ENCODE measurements around the gene DOCK4. TPM values are rescaled to one million over a fixed set of nuclear protein-coding genes. Genes with fewer than 3 reads are reported as not detected.

DOCK4 gene
- total RNA-seq, 1 donor from 2014 or later: 100 TPM

- Histone ChIP-seq H3K4me3 (no peak overlapping the region), H3K4me1 (no peaks in the 10 kb centered on the region), H3K27ac (no peak overlapping the region), H3K27me3 (no peaks in the 10 kb centered on the region), H3K9me3 (no peaks in the 10 kb centered on the region), H3K36me3 (no peaks in the 10 kb centered on the region)
- ATAC-seq (no peak), DNase-seq (no peak)
- TF ChIP-seq CTCF (IDR thresholded peaks at IDR 0.05): no peak
- intact Hi-C loops (cut with DNase I): no loop called here
These were observed 27.9 kb upstream of the DOCK4 start for GRCh38 chr7:112234147-112234546.

- DNase-seq: no peak
- no peak overlapping the region for H3K27ac ChIP-seq
- H3K4me1 ChIP-seq: no peaks in the 10 kb centered on the region
- H3K9me3 ChIP-seq: no peaks in the 10 kb centered on the region
- no peaks in the 10 kb centered on the region for H3K36me3 ChIP-seq
- no peak for ATAC-seq
- intact Hi-C loops (cut with DNase I): no loop called here
- H3K27me3 ChIP-seq: no peaks in the 10 kb centered on the region
- no peak overlapping the region for H3K4me3 ChIP-seq
- TF ChIP-seq CTCF (IDR thresholded peaks at IDR 0.05): no peak
These were observed 27.0 kb upstream of the DOCK4 start for GRCh38 chr7:112233048-112233697.

- no peaks in the 10 kb centered on the region for H3K9me3 ChIP-seq
- H3K4me3 ChIP-seq: no peak overlapping the region
- H3K27me3 ChIP-seq: no peaks in the 10 kb centered on the region
- H3K27ac ChIP-seq: no peak overlapping the region
- no peaks in the 10 kb centered on the region for H3K4me1 ChIP-seq
- DNase-seq: no peak
- no peak for ATAC-seq
- no peak for TF ChIP-seq CTCF (IDR thresholded peaks at IDR 0.05)
- intact Hi-C loops (cut with DNase I): no loop called here
- H3K36me3 ChIP-seq: no peaks in the 10 kb centered on the region
These were observed 26.2 kb upstream of the DOCK4 start for GRCh38 chr7:112232212-112232978.

GRCh38 chr7:112228632-112229031, 22.4 kb upstream of the DOCK4 start:
- TF ChIP-seq CTCF (IDR thresholded peaks at IDR 0.05): no peak
- H3K9me3 ChIP-seq: no peaks in the 10 kb centered on the region
- no peaks in the 10 kb centered on the region for H3K36me3 ChIP-seq
- no peak for DNase-seq
- no peaks in the 10 kb centered on the region for H3K4me1 ChIP-seq
- no peak for ATAC-seq
- no peaks in the 10 kb centered on the region for H3K27me3 ChIP-seq
- H3K27ac ChIP-seq: no peak overlapping the region
- intact Hi-C loops (cut with DNase I): no loop called here
- H3K4me3 ChIP-seq: no peak overlapping the region

- DNase-seq (no peak), ATAC-seq (no peak)
- intact Hi-C loops (cut with DNase I): no loop called here
- TF ChIP-seq CTCF (IDR thresholded peaks at IDR 0.05): no peak
- Histone ChIP-seq H3K4me1 (no peaks in the 10 kb centered on the region), H3K4me3 (no peak overlapping the region), H3K9me3 (no peaks in the 10 kb centered on the region), H3K36me3 (no peaks in the 10 kb centered on the region), H3K27ac (no peak overlapping the region), H3K27me3 (no peaks in the 10 kb centered on the region)
These were observed 20.6 kb upstream of the DOCK4 start for GRCh38 chr7:112226701-112227276.

All from upper lobe of right lung (tissue), 1 donor.